Psoas muscle (tissue), 8 donors: ENCODE results near the gene SKP1. TPM values are rescaled to one million over a fixed set of nuclear protein-coding genes. Genes with fewer than 3 reads are reported as not detected.

Experiments
- ATAC-seq, 4 donors: fragments of 200-7000 bp; cut with Tn5 transposase; one replicate each; pipeline ENCODE4 v1.9.1; 2020; ENCODE audit warnings: moderate library complexity in 3 of 4, mild to moderate bottlenecking in 2 of 4
- DNase-seq, 2 donors: peaks; one replicate each; pipeline ENCODE4 v3.0.0-alpha.2; 2020
- H3K27ac ChIP-seq: fragments of 200-600 bp; one replicate; pipeline ENCODE4 v1.8.0; 2022
- H3K27me3 ChIP-seq, 3 donors: fragments of 200-600 bp in 1 of 3; one replicate each; pipeline versions ENCODE4 v1.6.1 to v1.8.0; 2013 to 2022; ENCODE audit warnings: low read length in 2 of 3, mild to moderate bottlenecking in 2 of 3, moderate library complexity in 1 of 3; ENCODE audit not compliant: insufficient read depth in 3 of 3
- H3K36me3 ChIP-seq, 2 donors: fragments of 200-600 bp in 1 of 2; one replicate each; pipeline versions ENCODE4 v1.6.1 to v1.8.0; 2013 to 2022; ENCODE audit warnings: low read depth in 1 of 2, mild to moderate bottlenecking in 1 of 2, moderate library complexity in 1 of 2; ENCODE audit not compliant: insufficient read depth in 1 of 2
- H3K4me1 ChIP-seq: fragments of 200-600 bp; one replicate; pipeline ENCODE4 v1.8.0; 2022
- H3K4me3 ChIP-seq: fragments of 200-600 bp; one replicate; pipeline ENCODE4 v1.8.0; 2022; ENCODE audit warnings: mild to moderate bottlenecking
- H3K9me3 ChIP-seq: fragments of 200-600 bp; one replicate; pipeline ENCODE4 v1.8.0; 2022
- CTCF ChIP-seq: fragments of 200-600 bp; IDR thresholded peaks from one replicate; pipeline ENCODE4 v1.8.0; 2022; ENCODE audit warnings: antibody characterized with exemption
- WGBS, 3 donors: extraction: QIAGEN DNeasy Blood & Tissue Kit; methylation state at CpG; one replicate each; pipeline versions ENCODE4 v1.1.6 to v1.1.7; 2013; 5-methylcytosine and 5-hydroxymethylcytosine counted together
- intact Hi-C, 2 donors: fragments of 100-400 bp; cut with DNase I; formaldehyde crosslinking; loops; one replicate each; pipeline versions ENCODE4 v1.11.0 to v1.14.2; 2022
- polyA plus RNA-seq, 3 donors: library from polyadenylated mRNA; stranded (reverse); fragments of 200-250 nt; gene quantifications; one replicate each; pipeline ENCODE4 v1.2.3, GENCODE V29; 2013
- total RNA-seq, 4 donors: library from RNA; stranded (reverse); fragmentation: NEBNext Ultra II Directional in 2 of 4; extraction: Animal tissue kit (Norgen Biotek cat#: 25700) in 2 of 4; gene quantifications; one replicate each; pipeline versions ENCODE4 v1.2.1 to v1.2.4, GENCODE V29; 2021 to 2023
- donor health status: healthy with polysubstance abuse.
- donor health status: DM: no; HTN: no; CAD: no; lungs with moderate emphysema.
- donor health status: Bipolar disorder and iron deficiency.
- donor health status: healthy.
- donor health status: DM: yes; HTN: yes; CAD: no.
- donor health status: DM: no; HTN: no; CAD: no.
- donor health status: DM: no; HTN: no; CAD: no.
- donor health status: DM: yes; HTN: yes; CAD: no.

SKP1 gene
- total and polyA plus RNA-seq, 7 donors = 341 to 1,174 (median 485) TPM

GRCh38 chr5:134107779-134108178 is 69.0 kb downstream of the SKP1 start:
- H3K4me3 ChIP-seq = no peak overlapping the region
- no peak for TF ChIP-seq CTCF
- H3K27me3 ChIP-seq = peaks cover 0 to 9% (median 4%) of the 10 kb centered on the region in 3 donors
- intact Hi-C loops = no loop called here
- H3K36me3 ChIP-seq = no peaks in the 10 kb centered on the region
- H3K9me3 ChIP-seq = no peaks in the 10 kb centered on the region
- no peak for ATAC-seq
- no peak overlapping the region for H3K27ac ChIP-seq
- DNase-seq = no peak
- no peaks in the 10 kb centered on the region for H3K4me1 ChIP-seq
- WGBS, 3 donors = 95 to 98% (median 97%) methylated on average over 3 of the region's 3 CpGs

DNA sequence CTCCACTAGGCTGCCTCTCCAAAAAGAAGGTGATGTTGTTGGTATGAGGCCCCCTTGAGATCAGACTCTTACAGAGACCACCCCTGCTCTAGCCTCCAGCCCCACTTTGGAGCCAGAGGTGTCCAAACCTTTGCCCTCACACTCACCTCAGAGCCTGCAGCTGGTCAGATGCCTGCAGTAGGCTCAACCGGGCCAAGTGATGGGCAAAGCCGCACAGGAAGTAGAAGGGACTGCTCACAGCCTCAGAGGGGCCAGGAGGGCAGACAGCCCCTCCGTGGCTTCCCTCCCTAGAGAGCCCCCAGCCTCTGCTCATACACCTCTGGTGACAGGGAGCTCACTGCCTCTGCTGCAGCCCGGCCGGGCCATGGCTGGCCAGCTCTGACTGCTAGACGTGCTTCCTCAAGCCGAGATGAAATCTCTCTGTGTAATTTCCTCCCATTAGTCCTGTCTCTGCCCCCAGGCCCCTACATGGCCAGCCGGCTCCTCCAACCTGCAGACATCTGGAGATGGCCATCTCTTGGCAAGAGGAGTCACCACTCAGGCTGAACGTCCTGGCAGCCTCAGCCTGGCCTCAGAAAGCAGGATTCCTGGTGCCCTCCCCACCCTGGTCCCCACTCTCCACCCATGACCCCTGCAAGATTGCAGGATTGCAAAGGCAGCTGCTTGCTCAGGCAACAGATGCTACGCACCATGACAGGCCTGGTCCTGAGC is 69.6 kb downstream of the SKP1 start:
- Histone ChIP-seq H3K4me3 (no peak overlapping the region), H3K9me3 (no peaks in the 10 kb centered on the region), H3K27me3 (peaks cover 0 to 4% (median under 1%) of the 10 kb centered on the region in 3 donors), H3K36me3 (no peaks in the 10 kb centered on the region), H3K27ac (no peak overlapping the region), H3K4me1 (no peaks in the 10 kb centered on the region)
- ATAC-seq (no peak), DNase-seq (peak in 1 of 2 donors; percentile 42)
- intact Hi-C loops = no loop called here
- TF ChIP-seq CTCF = no peak
- WGBS, 3 donors = 64 to 77% (median 75%) methylated on average over 10 of the region's 10 CpGs

GRCh38 chr5:134103998-134104654 is 72.6 kb downstream of the SKP1 start:
- TF ChIP-seq CTCF = no peak
- H3K27ac ChIP-seq = no peak overlapping the region
- H3K4me3 ChIP-seq = no peak overlapping the region
- ATAC-seq (no peak), DNase-seq (peak in 1 of 2 donors; percentile 41)
- no peaks in the 10 kb centered on the region for H3K9me3 ChIP-seq
- no peaks in the 10 kb centered on the region for H3K4me1 ChIP-seq
- 95 to 96% (median 96%) methylated on average over 11 of the region's 11 CpGs for WGBS, 3 donors
- H3K36me3 ChIP-seq = no peaks in the 10 kb centered on the region
- H3K27me3 ChIP-seq = no peaks in the 10 kb centered on the region
- intact Hi-C loops = loop anchor here (5.0 kb wide), 1 partner anchor 38 kb away; no protein-coding TSS in a partner anchor

DNA sequence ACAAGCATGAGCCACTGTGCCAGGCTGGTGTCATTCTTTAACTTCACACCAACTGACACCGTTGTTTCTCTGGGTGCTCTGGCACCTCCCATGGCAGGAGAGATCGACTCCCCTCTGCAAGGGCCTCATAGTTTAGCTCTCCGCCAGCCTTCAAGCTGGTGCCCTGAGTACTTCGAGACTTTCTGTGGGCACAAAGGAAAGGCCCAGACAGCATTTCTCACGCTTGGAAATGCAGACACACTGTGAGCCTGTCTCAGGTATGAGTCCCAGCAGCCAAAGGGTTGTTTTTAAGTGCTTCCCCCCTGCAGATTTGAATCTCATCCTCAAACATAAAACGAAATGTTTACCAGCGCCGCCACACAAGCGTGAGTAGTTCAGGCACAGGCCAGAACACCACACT is 73.4 kb downstream of the SKP1 start:
- peak in 1 of 2 donors; percentile 29 for DNase-seq
- ATAC-seq = no peak
- Histone ChIP-seq H3K4me3 (no peak overlapping the region), H3K9me3 (no peaks in the 10 kb centered on the region), H3K4me1 (no peaks in the 10 kb centered on the region), H3K27ac (no peak overlapping the region), H3K27me3 (no peaks in the 10 kb centered on the region), H3K36me3 (no peaks in the 10 kb centered on the region)
- no peak for TF ChIP-seq CTCF
- intact Hi-C loops = loop anchor here (5.0 kb wide), 1 partner anchor 39 kb away; no protein-coding TSS in a partner anchor
- 81 to 85% (median 82%) methylated on average over 9 of the region's 9 CpGs for WGBS, 3 donors
